ENCODE results near the gene MLLT10. TPM values are rescaled to one million over a fixed set of nuclear protein-coding genes. Genes with fewer than 3 reads are reported as not detected.
"Not testable (repeated sequence)": the region's sequence is repeated elsewhere in the genome, so short reads cannot be mapped to it uniquely, and the experiment has no call there.

MLLT10 gene
- total RNA-seq, 1 donor from 2014 or later = 32.3 TPM

- no peak for DNase-seq (ENCODE audit: low read depth)
- Histone ChIP-seq H3K4me3 (ENCODE audit: low read depth, low read length) (no peak overlapping the region), H3K36me3 (ENCODE audit: control insufficient read depth, insufficient read depth, low read length) (no peaks in the 10 kb centered on the region), H3K27me3 (ENCODE audit: control insufficient read depth, insufficient read depth, low read length) (no peaks in the 10 kb centered on the region)
- no peak for TF ChIP-seq CTCF (IDR thresholded peaks at IDR 0.05; ENCODE audit: insufficient read depth, low read length, poor library complexity, severe bottlenecking)
Measured at GRCh38 chr10:21712975-21713374, 178.9 kb downstream of the MLLT10 start.

GRCh38 chr10:21715531-21716195, 181.6 kb downstream of the MLLT10 start:
- Histone ChIP-seq H3K27me3 (ENCODE audit: control insufficient read depth, insufficient read depth, low read length) (no peaks in the 10 kb centered on the region), H3K36me3 (ENCODE audit: control insufficient read depth, insufficient read depth, low read length) (no peaks in the 10 kb centered on the region), H3K4me3 (ENCODE audit: low read depth, low read length) (no peak overlapping the region)
- DNase-seq (ENCODE audit: low read depth) = peak; percentile 18
- no peak for TF ChIP-seq CTCF (IDR thresholded peaks at IDR 0.05; ENCODE audit: insufficient read depth, low read length, poor library complexity, severe bottlenecking)

- H3K4me3 ChIP-seq (ENCODE audit: low read depth, low read length); DNase-seq (ENCODE audit: low read depth); H3K27me3 ChIP-seq (ENCODE audit: control insufficient read depth, insufficient read depth, low read length); H3K36me3 ChIP-seq (ENCODE audit: control insufficient read depth, insufficient read depth, low read length): not testable (repeated sequence)
Measured at GRCh38 chr10:21717437-21718054, 183.5 kb downstream of the MLLT10 start.

GRCh38 chr10:21719502-21719901, 185.5 kb downstream of the MLLT10 start:
- Histone ChIP-seq H3K27me3 (ENCODE audit: control insufficient read depth, insufficient read depth, low read length) (no peaks in the 10 kb centered on the region), H3K36me3 (ENCODE audit: control insufficient read depth, insufficient read depth, low read length) (no peaks in the 10 kb centered on the region), H3K4me3 (ENCODE audit: low read depth, low read length) (no peak overlapping the region)
- TF ChIP-seq CTCF (IDR thresholded peaks at IDR 0.05; ENCODE audit: insufficient read depth, low read length, poor library complexity, severe bottlenecking) = no peak
- DNase-seq (ENCODE audit: low read depth) = no peak

- no peak for TF ChIP-seq CTCF (IDR thresholded peaks at IDR 0.05; ENCODE audit: insufficient read depth, low read length, poor library complexity, severe bottlenecking)
- DNase-seq (ENCODE audit: low read depth) = peak; percentile 41
Measured at GRCh38 chr10:21720090-21720489, 186.1 kb downstream of the MLLT10 start.

GRCh38 chr10:21721000-21721665, 187.1 kb downstream of the MLLT10 start:
- no peak for TF ChIP-seq CTCF (IDR thresholded peaks at IDR 0.05; ENCODE audit: insufficient read depth, low read length, poor library complexity, severe bottlenecking)
- Histone ChIP-seq H3K27me3 (ENCODE audit: control insufficient read depth, insufficient read depth, low read length) (no peaks in the 10 kb centered on the region), H3K4me3 (ENCODE audit: low read depth, low read length) (no peak overlapping the region), H3K36me3 (ENCODE audit: control insufficient read depth, insufficient read depth, low read length) (no peaks in the 10 kb centered on the region)
- DNase-seq (ENCODE audit: low read depth) = no peak

More at GRCh38 chr10:21720090-21720489, 186.1 kb downstream of the MLLT10 start:
- Histone ChIP-seq H3K27me3 (ENCODE audit: control insufficient read depth, insufficient read depth, low read length) (no peaks in the 10 kb centered on the region), H3K36me3 (ENCODE audit: control insufficient read depth, insufficient read depth, low read length) (no peaks in the 10 kb centered on the region), H3K4me3 (ENCODE audit: low read depth, low read length) (no peak overlapping the region)
